GM10266 (cell line): ENCODE measurements around the gene CSRNP2.

Source experiments
- DNase-seq: peaks from one replicate; pipeline ENCODE4 v3.0.0; 2012; ENCODE audit errors: extremely low spot score
- TF ChIP-seq, protein P1 (sequence below): IDR thresholded peaks from 2 replicates; pipeline ENCODE4 v1.5.1; 2012; ENCODE audit warnings: mild to moderate bottlenecking, low read depth; ENCODE audit not compliant: control insufficient read depth, insufficient read depth; ENCODE audit errors: missing control alignments

The CSRNP2 gene

GRCh38 chr12:51028126-51028812 is 55.1 kb downstream of the CSRNP2 start:
- no peak for DNase-seq
- TF ChIP-seq, protein P1, sequence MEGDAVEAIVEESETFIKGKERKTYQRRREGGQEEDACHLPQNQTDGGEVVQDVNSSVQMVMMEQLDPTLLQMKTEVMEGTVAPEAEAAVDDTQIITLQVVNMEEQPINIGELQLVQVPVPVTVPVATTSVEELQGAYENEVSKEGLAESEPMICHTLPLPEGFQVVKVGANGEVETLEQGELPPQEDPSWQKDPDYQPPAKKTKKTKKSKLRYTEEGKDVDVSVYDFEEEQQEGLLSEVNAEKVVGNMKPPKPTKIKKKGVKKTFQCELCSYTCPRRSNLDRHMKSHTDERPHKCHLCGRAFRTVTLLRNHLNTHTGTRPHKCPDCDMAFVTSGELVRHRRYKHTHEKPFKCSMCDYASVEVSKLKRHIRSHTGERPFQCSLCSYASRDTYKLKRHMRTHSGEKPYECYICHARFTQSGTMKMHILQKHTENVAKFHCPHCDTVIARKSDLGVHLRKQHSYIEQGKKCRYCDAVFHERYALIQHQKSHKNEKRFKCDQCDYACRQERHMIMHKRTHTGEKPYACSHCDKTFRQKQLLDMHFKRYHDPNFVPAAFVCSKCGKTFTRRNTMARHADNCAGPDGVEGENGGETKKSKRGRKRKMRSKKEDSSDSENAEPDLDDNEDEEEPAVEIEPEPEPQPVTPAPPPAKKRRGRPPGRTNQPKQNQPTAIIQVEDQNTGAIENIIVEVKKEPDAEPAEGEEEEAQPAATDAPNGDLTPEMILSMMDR = peak; percentile 50

DNA sequence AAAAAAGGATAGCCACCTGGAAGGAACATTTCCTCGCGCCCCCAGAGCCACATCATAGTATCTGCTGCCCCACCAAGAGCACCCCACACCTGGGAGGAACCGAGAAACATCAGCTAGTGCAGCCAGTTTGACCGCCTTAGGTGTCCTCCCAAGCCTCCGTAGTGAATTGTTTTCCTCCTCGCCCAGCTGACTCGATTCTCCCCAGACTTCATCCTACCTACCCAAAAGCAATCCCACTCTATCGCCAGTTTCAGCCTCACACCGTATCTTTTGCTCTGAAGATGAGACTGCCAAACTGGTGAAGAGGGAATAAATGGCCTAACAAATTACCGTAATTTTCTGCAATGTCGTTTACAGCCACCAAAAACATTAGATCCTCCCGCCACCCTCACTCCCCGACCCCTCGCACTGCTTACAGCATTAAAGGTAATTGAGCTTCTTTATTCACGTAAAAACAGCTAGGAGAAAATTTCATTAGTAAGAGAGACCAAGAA is 56.0 kb downstream of the CSRNP2 start:
- DNase-seq = no peak
- TF ChIP-seq, protein P1 = no peak

GRCh38 chr12:51025836-51026638 is 57.4 kb downstream of the CSRNP2 start, which contains the start of gene SLC11A2:
Gene SLC11A2 (minus strand): TSS chr12:51026384. CDS start chr12:51010728, 15,656 bp downstream.
- TF ChIP-seq, protein P1 = no peak
- DNase-seq = peak; percentile 95

DNA sequence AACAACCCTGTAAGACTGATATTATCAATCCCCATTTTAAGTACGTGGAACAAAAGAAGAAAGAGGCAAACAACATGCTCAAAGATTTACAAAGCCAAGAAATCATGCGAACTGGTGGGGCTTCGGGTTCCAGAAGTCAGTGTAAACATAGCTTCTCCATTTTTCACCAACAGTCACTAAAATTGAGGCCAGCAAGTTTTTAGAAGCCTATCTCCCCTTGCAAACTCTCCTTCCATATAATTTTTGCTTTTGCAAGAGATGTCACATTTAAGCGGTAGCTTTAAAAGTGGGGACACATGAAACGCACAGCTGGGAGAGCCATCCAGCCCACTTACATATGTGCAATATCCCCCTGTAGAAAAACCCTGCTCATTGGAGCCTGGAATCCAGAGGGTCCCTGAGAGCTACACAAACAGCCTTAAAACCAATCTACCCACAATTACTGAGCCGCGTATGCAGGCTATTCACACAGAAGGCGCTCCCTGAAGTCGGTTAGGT is 58.0 kb downstream of the CSRNP2 start:
- TF ChIP-seq, protein P1 = no peak
- no peak for DNase-seq

DNA sequence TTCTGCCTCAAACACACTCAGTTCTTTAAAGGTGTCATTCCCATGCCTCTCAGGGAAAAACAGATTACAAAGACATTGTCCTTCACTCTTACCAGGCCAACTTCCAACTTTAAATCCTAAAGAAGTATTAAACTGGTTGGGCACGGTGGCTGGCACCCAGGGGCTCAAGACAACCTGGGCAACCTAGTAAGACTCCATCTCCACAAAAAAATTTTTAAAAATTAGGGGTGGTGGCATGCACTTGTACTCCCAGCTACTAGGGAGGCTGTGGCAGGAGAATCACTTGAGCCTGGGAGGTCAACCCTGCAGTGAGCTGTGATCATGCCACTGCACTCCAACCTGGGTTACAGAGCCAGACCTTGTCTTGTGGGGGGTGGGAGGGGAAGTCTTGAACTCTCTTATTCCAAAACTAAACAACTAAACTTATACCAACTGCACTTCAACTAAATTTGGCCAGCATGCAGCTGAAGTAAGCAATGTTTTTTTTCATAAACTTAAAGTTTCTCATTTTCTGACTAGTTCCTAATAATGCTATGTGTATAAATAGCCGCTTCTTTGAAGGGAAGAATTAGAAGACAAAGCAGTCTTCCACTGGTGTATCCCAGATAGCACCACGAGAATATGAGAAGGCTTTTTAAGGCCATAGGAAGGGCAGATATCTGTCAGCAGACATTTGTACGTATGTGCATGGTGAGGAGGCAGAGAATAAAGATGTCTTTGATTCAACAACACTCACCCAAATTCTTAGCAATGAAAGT is 59.6 kb downstream of the CSRNP2 start:
- TF ChIP-seq, protein P1 = no peak
- no peak for DNase-seq

DNA sequence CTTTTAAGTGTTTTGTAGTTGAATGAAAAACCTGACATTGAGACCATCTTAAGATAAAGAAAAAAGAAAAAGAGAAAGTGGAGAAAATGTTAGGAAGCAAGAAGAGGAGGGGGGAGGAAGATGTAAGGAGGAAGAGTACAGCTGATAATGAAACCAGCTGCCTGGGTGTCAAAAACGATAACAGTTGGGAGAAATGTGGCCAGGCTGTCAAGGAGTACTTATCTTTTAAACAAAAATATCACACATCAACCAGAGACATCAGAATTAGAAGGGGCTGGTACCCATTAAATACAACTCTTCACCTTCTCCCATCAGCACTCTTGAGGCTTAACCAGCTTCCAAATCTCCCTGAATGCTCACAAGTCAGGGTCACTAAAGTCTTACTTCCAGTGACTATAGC is 61.7 kb downstream of the CSRNP2 start:
- DNase-seq = no peak
- TF ChIP-seq, protein P1 = no peak
